ENCODE data around the gene CPSF7.

CPSF7 gene

GRCh38 chr11:61380884-61381283 is 48.9 kb downstream of the CPSF7 start:
- DNase-seq = no peak

GRCh38 chr11:61378713-61379313 is 51.0 kb downstream of the CPSF7 start:
- no peak for DNase-seq

- DNase-seq = no peak
Observed at GRCh38 chr11:61377461-61378160, 52.2 kb downstream of the CPSF7 start.

GRCh38 chr11:61375761-61376108 is 54.0 kb downstream of the CPSF7 start:
- no peak for DNase-seq

- DNase-seq = no peak
Observed at GRCh38 chr11:61372659-61373420, 56.9 kb downstream of the CPSF7 start.

GRCh38 chr11:61370349-61371005 is 59.3 kb downstream of the CPSF7 start:
- no peak for DNase-seq

- DNase-seq = no peak
Observed at GRCh38 chr11:61369372-61370348, 60.1 kb downstream of the CPSF7 start.

GRCh38 chr11:61368646-61369045 is 61.1 kb downstream of the CPSF7 start:
- DNase-seq = no peak

- no peak for DNase-seq
Observed at GRCh38 chr11:61367406-61367805, 62.4 kb downstream of the CPSF7 start.

- no peak for DNase-seq
Observed at GRCh38 chr11:61364012-61364675, 65.6 kb downstream of the CPSF7 start.

- no peak for DNase-seq
Observed at GRCh38 chr11:61362542-61362875, 67.3 kb downstream of the CPSF7 start.

GRCh38 chr11:61361741-61362541 is 67.8 kb downstream of the CPSF7 start, which contains the start of the genes CYB561A3 and TMEM138:
CYB561A3 (minus strand) TSS chr11:61361882; CDS start chr11:61356713, 5,169 bp downstream.
TMEM138 (plus strand) TSS chr11:61362374; CDS start chr11:61364391, 2,017 bp downstream.
- peak; percentile 83 for DNase-seq

GRCh38 chr11:61361237-61361740 is 68.5 kb downstream of the CPSF7 start:
- no peak for DNase-seq

- DNase-seq = no peak
Observed at GRCh38 chr11:61359516-61359915, 70.3 kb downstream of the CPSF7 start.

GRCh38 chr11:61358566-61358965 is 71.2 kb downstream of the CPSF7 start:
- no peak for DNase-seq

- no peak for DNase-seq
Observed at GRCh38 chr11:61357894-61358239, 71.9 kb downstream of the CPSF7 start.

GRCh38 chr11:61357233-61357893 is 72.4 kb downstream of the CPSF7 start:
- DNase-seq = no peak

GRCh38 chr11:61356706-61357105 is 73.1 kb downstream of the CPSF7 start:
- no peak for DNase-seq

GRCh38 chr11:61354208-61354607 is 75.6 kb downstream of the CPSF7 start:
- DNase-seq = no peak
